HL-60 (cell line): ENCODE data around the gene CELSR2.

Source experiments
- DNase-seq, 2 experiments: peaks; one replicate each; pipeline ENCODE4 v3.0.0-alpha.2; 2010 to 2020; ENCODE audit warnings: low read depth in 1 of 2, low spot score in 1 of 2
- H3K27ac ChIP-seq: fragments of 250-450 bp; sonication (Bioruptor Pico); replicated peaks from 2 replicates; pipeline ENCODE4 v1.5.1; 2020; ENCODE audit warnings: mild to moderate bottlenecking, moderate library complexity
- H3K27me3 ChIP-seq: fragments of 250-450 bp; sonication (Bioruptor Pico); 2 replicates; pipeline ENCODE4 v1.5.1; 2021; ENCODE audit warnings: mild to moderate bottlenecking, moderate library complexity; ENCODE audit not compliant: insufficient read depth, poor library complexity, severe bottlenecking
- H3K4me3 ChIP-seq: replicated peaks from 2 replicates; pipeline ENCODE4 v1.5.1; 2011; ENCODE audit warnings: mild to moderate bottlenecking, control low read depth, low read length; ENCODE audit not compliant: insufficient read depth
- CTCF ChIP-seq: IDR thresholded peaks from one replicate; pipeline ENCODE4 v1.5.1; 2011; ENCODE audit warnings: low read length, control low read depth, inconsistent platforms; ENCODE audit not compliant: insufficient read depth
- GABPA ChIP-seq: IDR thresholded peaks from 2 replicates; pipeline ENCODE4 v1.6.1; 2012; ENCODE audit warnings: low read depth
- POLR2AphosphoS5 ChIP-seq: IDR thresholded peaks from 2 replicates; pipeline ENCODE4 v1.6.1; 2012; ENCODE audit warnings: low read depth
- REST ChIP-seq: IDR thresholded peaks from 2 replicates; pipeline ENCODE4 v1.6.1; 2012; ENCODE audit warnings: low read depth; ENCODE audit not compliant: insufficient replicate concordance
- SPI1 ChIP-seq: IDR thresholded peaks from 2 replicates; pipeline ENCODE4 v1.6.1; 2012; ENCODE audit warnings: low read depth, mild to moderate bottlenecking, borderline replicate concordance

Gene CELSR2

GRCh38 chr1:109246141-109246551 is 3.2 kb upstream of the CELSR2 start:
- DNase-seq, result no peak
- Histone ChIP-seq H3K27ac (no peak overlapping the region), H3K4me3 (no peak overlapping the region), H3K27me3 (peaks cover 7% of the 10 kb centered on the region)
- TF ChIP-seq GABPA (no peak), SPI1 (no peak), POLR2AphosphoS5 (no peak), REST (no peak)

GRCh38 chr1:109247401-109248365 is 1.7 kb upstream of the CELSR2 start:
- Histone ChIP-seq H3K4me3 (no peak overlapping the region), H3K27ac (no peak overlapping the region), H3K27me3 (peaks cover 18% of the 10 kb centered on the region)
- TF ChIP-seq SPI1 (no peak), CTCF (no peak), POLR2AphosphoS5 (no peak), GABPA (no peak), REST (no peak)
- DNase-seq, result no peak

GRCh38 chr1:109248444-109248796 is 919 bp upstream of the CELSR2 start:
- H3K4me3 ChIP-seq, result no peak overlapping the region
- DNase-seq, result no peak
- no peak overlapping the region for H3K27ac ChIP-seq
- H3K27me3 ChIP-seq, result peaks cover 18% of the 10 kb centered on the region
- TF ChIP-seq REST (no peak), SPI1 (no peak), POLR2AphosphoS5 (no peak), GABPA (no peak), CTCF (no peak)
